Body of pancreas (tissue), 4 donors: ENCODE data around the gene RGL2. TPM values are rescaled to one million over a fixed set of nuclear protein-coding genes. Genes with fewer than 3 reads are reported as not detected.

Experiments
- ATAC-seq: fragments of 150-250 bp; one replicate; pipeline ENCODE4 v1.9.1; 2016
- DNase-seq, 4 donors: peaks; one replicate each; pipeline ENCODE4 v3.0.0-alpha.2; 2019
- H3K27ac ChIP-seq, 4 donors: fragments of 200-600 bp; sonication (generic); 1 replicate in 3 of 4; 2 replicates in 1 of 4; pipeline versions ENCODE4 v1.5.1 to v1.6.1; 2016 to 2019; ENCODE audit warnings: mild to moderate bottlenecking in 1 of 4, mixed read lengths in 1 of 4, moderate library complexity in 1 of 4
- H3K27me3 ChIP-seq, 2 donors: fragments of 200-600 bp; sonication (generic); one replicate each; pipeline ENCODE4 v1.6.0; 2016; ENCODE audit warnings: mild to moderate bottlenecking in 1 of 2
- H3K36me3 ChIP-seq, 2 donors: fragments of 200-600 bp; sonication (generic); replicated peaks in 1 of 2; 2 replicates each; pipeline ENCODE4 v1.5.1; 2016; ENCODE audit warnings: low read depth in 2 of 2; ENCODE audit not compliant: insufficient read depth in 1 of 2
- H3K4me1 ChIP-seq: fragments of 200-600 bp; sonication (generic); one replicate; pipeline ENCODE4 v1.6.0; 2016
- H3K4me3 ChIP-seq, 2 donors: fragments of 200-600 bp; sonication (generic); 1 replicate in 1 of 2; 2 replicates in 1 of 2; pipeline ENCODE4 v1.5.1; 2016 to 2019
- H3K9me3 ChIP-seq, 3 donors: fragments of 200-600 bp; sonication (generic); 1 replicate in 2 of 3; 2 replicates in 1 of 3; pipeline ENCODE4 v1.5.1; 2016
- POLR2A ChIP-seq, 3 donors: fragments of 450-650 bp; IDR thresholded peaks; one replicate each; pipeline ENCODE4 v1.6.1; 2016; ENCODE audit warnings: antibody characterized with exemption in 3 of 3, mild to moderate bottlenecking in 2 of 3
- WGBS, 2 donors: methylation state at CpG; one replicate each; pipeline ENCODE4 v1.1.5; 2017; 5-methylcytosine and 5-hydroxymethylcytosine counted together
- intact Hi-C: fragments of 100-400 bp; cut with DNase I; formaldehyde crosslinking; loops from one replicate; pipeline ENCODE4 v1.15.1; 2023
- total RNA-seq, 2 donors: library from RNA; depleted of rRNA; stranded (reverse); fragments of >200 nt; gene quantifications; one replicate each; pipeline ENCODE4 v1.1.0, GENCODE V29; 2016
- TF ChIP-seq, protein P1 (sequence below), 7 experiments: fragments of 450-650 bp in 4 of 7; fragments of 200-600 bp in 3 of 7; sonication (generic) in 3 of 7; IDR thresholded peaks; one replicate each; pipeline ENCODE4 v1.5.1; 2016 to 2019; ENCODE audit warnings: antibody characterized with exemption in 7 of 7

Gene RGL2
- total RNA-seq, 2 donors from 2014 or later, result 31.3 to 31.9 TPM

DNA sequence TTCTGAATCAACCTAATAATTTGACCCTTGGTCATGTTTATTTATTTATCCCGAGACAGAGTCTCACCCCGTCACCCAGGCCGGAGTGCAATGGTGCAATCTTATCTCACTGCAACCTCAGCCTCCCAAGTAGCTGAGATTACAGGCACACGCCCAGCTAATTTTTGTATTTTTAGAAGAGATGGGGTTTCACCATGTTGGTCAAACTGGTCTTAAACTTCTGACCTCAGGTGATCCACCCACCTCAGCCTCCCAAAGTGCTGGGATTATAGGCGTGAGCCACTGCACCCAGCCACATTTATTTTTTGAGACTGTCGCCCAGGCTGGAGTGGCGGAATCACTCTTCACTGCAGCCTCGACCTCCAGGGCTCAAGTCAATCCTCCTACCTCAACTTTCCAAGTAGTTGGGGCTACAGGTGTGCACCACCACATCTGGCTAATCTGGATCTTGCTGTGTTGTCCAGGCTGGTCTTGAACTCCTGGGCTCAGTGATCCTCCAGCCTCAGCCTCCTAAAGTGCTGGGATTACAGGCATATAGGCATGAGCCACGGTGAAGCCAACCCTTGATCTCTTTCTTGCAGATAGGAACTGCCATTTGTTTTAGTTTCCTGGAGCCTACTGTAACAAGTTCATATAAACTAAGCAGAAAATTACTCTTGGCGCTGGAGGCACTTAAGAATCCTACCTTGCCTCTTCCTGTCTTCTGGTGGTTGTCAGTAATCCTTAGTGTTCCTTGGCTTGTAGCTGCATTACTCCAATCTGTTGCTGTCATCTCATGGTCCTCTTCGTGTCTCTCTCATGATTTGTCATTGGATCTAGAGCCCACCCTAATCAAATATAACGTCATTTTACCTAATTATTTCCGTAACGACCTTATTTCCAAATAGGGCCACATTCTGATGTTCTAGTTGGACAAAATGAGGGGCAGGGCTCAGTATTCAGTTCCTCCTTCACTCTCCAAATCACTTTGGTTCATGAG, 24.5 kb downstream of the RGL2 start:
- H3K4me1 ChIP-seq, result peaks cover 67% of the 10 kb centered on the region
- H3K36me3 ChIP-seq, result peaks cover 0 to 13% of the 10 kb centered on the region in 2 donors
- no peak for ATAC-seq
- intact Hi-C loops, result no loop called here
- WGBS, 2 donors, result 49 to 58% methylated on average over 12 to 14 of the region's 14 CpGs
- H3K4me3 ChIP-seq, result no peak overlapping the region
- TF ChIP-seq, protein P1, sequence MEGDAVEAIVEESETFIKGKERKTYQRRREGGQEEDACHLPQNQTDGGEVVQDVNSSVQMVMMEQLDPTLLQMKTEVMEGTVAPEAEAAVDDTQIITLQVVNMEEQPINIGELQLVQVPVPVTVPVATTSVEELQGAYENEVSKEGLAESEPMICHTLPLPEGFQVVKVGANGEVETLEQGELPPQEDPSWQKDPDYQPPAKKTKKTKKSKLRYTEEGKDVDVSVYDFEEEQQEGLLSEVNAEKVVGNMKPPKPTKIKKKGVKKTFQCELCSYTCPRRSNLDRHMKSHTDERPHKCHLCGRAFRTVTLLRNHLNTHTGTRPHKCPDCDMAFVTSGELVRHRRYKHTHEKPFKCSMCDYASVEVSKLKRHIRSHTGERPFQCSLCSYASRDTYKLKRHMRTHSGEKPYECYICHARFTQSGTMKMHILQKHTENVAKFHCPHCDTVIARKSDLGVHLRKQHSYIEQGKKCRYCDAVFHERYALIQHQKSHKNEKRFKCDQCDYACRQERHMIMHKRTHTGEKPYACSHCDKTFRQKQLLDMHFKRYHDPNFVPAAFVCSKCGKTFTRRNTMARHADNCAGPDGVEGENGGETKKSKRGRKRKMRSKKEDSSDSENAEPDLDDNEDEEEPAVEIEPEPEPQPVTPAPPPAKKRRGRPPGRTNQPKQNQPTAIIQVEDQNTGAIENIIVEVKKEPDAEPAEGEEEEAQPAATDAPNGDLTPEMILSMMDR (IDR thresholded peaks at IDR 0.05), result no peak
- peak in 2 of 3 donors; percentile 14 to 16 for TF ChIP-seq POLR2A (IDR thresholded peaks at IDR 0.05)
- H3K9me3 ChIP-seq, result no peaks in the 10 kb centered on the region
- no peak for DNase-seq
- H3K27me3 ChIP-seq, result no peaks in the 10 kb centered on the region
- H3K27ac ChIP-seq, result no peak overlapping the region

- peak overlapping the region in 3 of 4 donors; percentile 79 to 95 (median 91) for H3K27ac ChIP-seq
- ATAC-seq (no peak), DNase-seq (no peak)
- 52 to 53% methylated on average over 11 of the region's 11 CpGs for WGBS, 2 donors
- H3K27me3 ChIP-seq, result no peaks in the 10 kb centered on the region
- H3K4me1 ChIP-seq, result peaks cover 67% of the 10 kb centered on the region
- TF ChIP-seq POLR2A (IDR thresholded peaks at IDR 0.05), result no peak
- TF ChIP-seq, protein P1 (IDR thresholded peaks at IDR 0.05), result no peak
- intact Hi-C loops, result no loop called here
- no peak overlapping the region for H3K4me3 ChIP-seq
- H3K36me3 ChIP-seq, result peaks cover 0 to 17% of the 10 kb centered on the region in 2 donors
- no peaks in the 10 kb centered on the region for H3K9me3 ChIP-seq
Observed at GRCh38 chr6:33273129-33273923, 25.4 kb downstream of the RGL2 start.

- H3K4me3 ChIP-seq, result peak overlapping the region; percentile 38 to 76
- TF ChIP-seq, protein P1 (IDR thresholded peaks at IDR 0.05), result no peak
- peak in 1 of 3 donors; percentile 17 for TF ChIP-seq POLR2A (IDR thresholded peaks at IDR 0.05)
- peak; percentile 6 for ATAC-seq
- no peak for DNase-seq
- H3K36me3 ChIP-seq, result peaks cover 0 to 24% of the 10 kb centered on the region in 2 donors
- peak overlapping the region; percentile 79 to 95 (median 87) for H3K27ac ChIP-seq
- 4 to 14% methylated on average over 14 to 22 of the region's 22 CpGs for WGBS, 2 donors
- H3K9me3 ChIP-seq, result no peaks in the 10 kb centered on the region
- no peaks in the 10 kb centered on the region for H3K27me3 ChIP-seq
- intact Hi-C loops, result no loop called here
- H3K4me1 ChIP-seq, result peaks cover 61% of the 10 kb centered on the region
Observed at GRCh38 chr6:33272275-33273128, 26.2 kb downstream of the RGL2 start.

GRCh38 chr6:33271468-33272274, 27.1 kb downstream of the RGL2 start, which contains the start of the genes RPS18 and VPS52:
Gene RPS18 (plus strand): TSS chr6:33272075. CDS start chr6:33272120, 45 bp downstream.
Gene VPS52 (minus strand): TSS chr6:33271876. CDS start chr6:33271675, 201 bp downstream.
- Histone ChIP-seq H3K9me3 (no peaks in the 10 kb centered on the region), H3K36me3 (peaks cover 0 to 31% of the 10 kb centered on the region in 2 donors), H3K4me3 (peak within 1 kb of the TSS; percentile 38 to 76), H3K27ac (peak within 1 kb of the TSS; percentile 79 to 95 (median 87)), H3K27me3 (no peaks in the 10 kb centered on the region), H3K4me1 (peaks cover 57% of the 10 kb centered on the region)
- peak; percentile 97 for ATAC-seq
- intact Hi-C loops, result no loop called here
- peak; percentile 94 to 99 (median 98) for DNase-seq
- WGBS, 2 donors, result 0 to 1% methylated on average over 26 to 48 of the region's 48 CpGs
- TF ChIP-seq, protein P1 (IDR thresholded peaks at IDR 0.05), result peak in 2 of 7 experiments; percentile 6 to 9
- TF ChIP-seq POLR2A (IDR thresholded peaks at IDR 0.05), result peak; percentile 74 to 97 (median 97)
